Renal cortex interstitium (tissue), 11 donors: ENCODE data around the gene CAPNS1. TPM values are rescaled to one million over a fixed set of nuclear protein-coding genes. Genes with fewer than 3 reads are reported as not detected.
"Not testable (repeated sequence)": the region's sequence is repeated elsewhere in the genome, so short reads cannot be mapped to it uniquely, and the experiment has no call there.

Experiments
- DNase-seq, 11 donors: peaks; one replicate each; pipeline ENCODE4 v3.0.0-alpha.2; 2013; ENCODE audit warnings: low read depth in 9 of 11, low spot score in 4 of 11; ENCODE audit errors: extremely low read depth in 1 of 11
- polyA plus RNA-seq, 3 donors: library from polyadenylated mRNA; unstranded; fragments of 120-200 nt; gene quantifications; one replicate each; pipeline ENCODE4 v1.2.1, GENCODE V29; 2013; ENCODE audit not compliant: insufficient read length in 3 of 3

The CAPNS1 gene
- polyA plus RNA-seq, 3 donors = 522 to 608 (median 545) TPM

DNA sequence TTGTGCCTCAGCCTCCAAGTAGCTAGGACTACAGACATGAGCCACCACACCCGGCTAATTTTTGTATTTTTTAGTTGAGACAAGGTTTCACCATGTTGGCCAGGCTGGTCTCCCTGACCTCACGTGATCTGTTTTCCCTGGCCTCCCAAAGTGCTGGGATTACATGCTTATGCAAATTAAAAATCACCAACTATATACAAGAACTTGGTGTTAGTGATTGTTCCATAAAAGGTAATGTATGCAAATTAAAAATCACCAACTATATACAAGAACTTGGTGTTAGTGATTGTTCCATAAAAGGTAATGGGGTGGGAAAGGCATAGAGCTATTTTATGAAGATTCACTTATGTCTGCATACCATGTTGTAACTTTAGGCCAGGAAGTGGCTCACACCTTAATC lies 39.2 kb downstream of the CAPNS1 start:
- DNase-seq = not testable (repeated sequence)

DNA sequence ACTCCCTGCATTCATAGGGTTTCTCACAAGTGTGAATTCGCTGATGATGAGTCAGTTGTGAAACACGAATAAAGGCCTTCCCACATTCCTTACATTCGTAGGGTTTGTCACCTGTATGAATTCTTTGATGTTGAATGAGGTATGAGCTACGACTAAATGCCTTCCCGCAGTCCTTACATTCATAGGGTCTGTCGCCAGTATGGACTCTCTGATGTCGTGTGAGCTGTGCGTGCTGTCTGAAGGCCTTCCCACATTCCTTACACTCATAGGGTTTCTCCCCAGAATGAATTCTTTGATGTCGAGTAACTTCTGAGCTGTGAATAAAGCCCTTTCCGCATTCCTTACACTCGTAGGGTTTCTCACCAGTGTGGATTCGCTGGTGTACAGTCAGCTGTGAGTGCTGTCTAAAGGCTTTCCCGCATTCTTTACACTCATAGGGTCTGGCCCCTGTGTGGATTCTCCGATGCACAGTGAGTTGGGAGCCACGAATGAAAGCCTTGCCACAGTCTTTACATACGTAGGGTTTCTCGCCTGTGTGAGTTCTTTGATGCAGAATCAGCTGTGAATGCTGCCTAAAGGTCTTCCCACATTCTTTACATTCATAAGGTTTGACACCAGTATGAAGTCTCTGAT lies 42.9 kb downstream of the CAPNS1 start:
- no peak for DNase-seq

DNA sequence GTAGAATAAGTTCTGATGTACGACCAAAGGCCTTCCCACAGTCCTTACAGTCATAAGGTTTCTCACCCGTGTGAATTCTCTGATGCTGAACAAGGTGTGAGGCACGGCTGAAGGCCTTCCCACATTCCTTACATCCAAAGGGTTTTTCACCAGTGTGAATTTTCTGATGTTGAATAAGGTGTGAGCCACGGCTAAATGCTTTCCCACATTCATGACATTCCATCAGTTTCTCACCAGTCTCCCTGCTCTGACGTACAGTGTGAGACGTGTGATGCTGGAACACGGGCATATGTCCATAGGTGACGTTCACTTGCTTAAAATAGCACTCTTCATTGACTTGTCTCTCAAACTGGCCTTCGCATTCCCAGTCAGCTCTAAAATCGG lies 43.4 kb downstream of the CAPNS1 start:
- no peak for DNase-seq

DNA sequence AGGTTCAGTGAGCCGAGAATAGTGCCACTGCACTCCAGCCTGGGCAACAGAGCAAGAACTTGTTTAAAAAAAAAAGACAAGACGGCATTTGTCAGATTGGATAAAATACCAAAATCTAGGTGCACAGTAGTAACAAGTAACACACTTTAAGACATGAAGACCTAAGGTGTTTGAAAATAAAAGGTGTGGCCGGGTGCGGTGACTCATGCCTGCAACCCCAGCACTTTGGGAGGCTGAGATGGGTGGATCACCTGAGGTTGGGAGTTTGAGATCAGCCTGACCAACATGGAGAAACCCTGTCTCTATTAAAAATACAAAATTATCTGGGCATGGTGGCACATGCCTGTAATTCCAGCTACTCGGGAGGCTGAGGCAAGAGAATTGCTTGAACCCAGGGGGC lies 46.9 kb downstream of the CAPNS1 start:
- DNase-seq = not testable (repeated sequence)

DNA sequence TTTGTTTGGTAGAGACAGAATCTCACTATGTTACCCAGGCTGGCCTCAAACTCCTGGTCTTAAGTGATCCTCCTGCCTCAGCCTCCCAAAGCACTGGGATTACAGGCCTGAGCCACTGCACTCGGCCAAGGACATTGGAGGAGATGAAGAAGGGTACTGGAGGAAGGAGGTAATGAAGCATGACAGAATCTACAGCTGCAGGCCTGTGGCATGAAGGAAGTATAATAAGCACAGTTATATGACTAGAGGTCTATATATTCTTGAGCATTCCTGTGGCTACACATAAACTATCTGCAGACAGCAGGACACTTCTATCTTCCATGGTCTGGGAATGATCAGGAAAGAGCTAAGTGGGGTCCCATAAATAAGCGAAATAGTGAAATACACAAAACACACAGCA lies 56.4 kb downstream of the CAPNS1 start:
- DNase-seq = no peak

DNA sequence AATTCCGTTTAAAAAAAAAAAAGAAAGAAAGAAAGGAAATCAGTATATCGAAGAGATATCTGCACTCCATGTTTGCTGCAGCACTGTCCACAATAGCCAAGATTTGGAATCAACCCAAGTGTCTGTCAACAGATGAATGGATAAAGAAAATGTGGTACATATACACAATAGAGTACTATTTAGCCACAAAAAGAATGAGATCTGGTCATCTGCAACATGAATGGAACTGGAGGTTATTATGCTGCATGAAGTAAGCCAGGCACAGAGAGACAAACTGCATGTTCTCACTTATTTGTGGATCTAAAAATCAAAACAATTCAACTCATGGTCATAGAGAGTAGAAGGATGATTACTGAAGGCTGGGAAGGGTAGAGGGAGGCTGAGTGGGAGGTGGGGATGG lies 58.3 kb downstream of the CAPNS1 start:
- DNase-seq = no peak

Other genes starting within 250 kb of the CAPNS1 start
- 1 to 10 TPM; 2.4 to 5.9 (median 3.6) TPM for gene NFKBID, start 239.5 kb upstream of the CAPNS1 start, polyA plus RNA-seq
- gene HCST, start 237.5 kb upstream of the CAPNS1 start, polyA plus RNA-seq = 1 to 10 TPM; 3.3 to 5.4 (median 5.3) TPM
- gene TYROBP, start 231.8 kb upstream of the CAPNS1 start, polyA plus RNA-seq = 10 to 100 TPM in 2 of 3 donors, 1 to 10 TPM in 1; 9.0 to 14.3 (median 11.9) TPM
- gene LRFN3, start 203.7 kb upstream of the CAPNS1 start, polyA plus RNA-seq = 10 to 100 TPM in 2 of 3 donors, 1 to 10 TPM in 1; 8.2 to 13.9 (median 13.3) TPM
- gene SDHAF1, start 144.9 kb upstream of the CAPNS1 start, polyA plus RNA-seq = 10 to 100 TPM; 10.6 to 15.7 (median 15.3) TPM
- 10 to 100 TPM in 2 of 3 donors, 1 to 10 TPM in 1; 9.8 to 16.4 (median 11.8) TPM for gene SYNE4, start 131.3 kb upstream of the CAPNS1 start, polyA plus RNA-seq
- 10 to 100 TPM; 14.0 to 15.8 (median 15.4) TPM for gene ALKBH6, start 125.9 kb upstream of the CAPNS1 start, polyA plus RNA-seq
- 10 to 100 TPM; 51.9 to 54.0 (median 53.7) TPM for gene CLIP3, start 107.2 kb upstream of the CAPNS1 start, polyA plus RNA-seq
- gene THAP8, start 85.8 kb upstream of the CAPNS1 start, polyA plus RNA-seq = 10 to 100 TPM in 2 of 3 donors, 1 to 10 TPM in 1; 9.0 to 14.8 (median 13.9) TPM
- 1 to 10 TPM; 4.4 to 6.2 (median 5.0) TPM for gene WDR62, start 85.2 kb upstream of the CAPNS1 start, polyA plus RNA-seq
- not detected for gene OVOL3, start 28.9 kb upstream of the CAPNS1 start, polyA plus RNA-seq
- gene POLR2I, start 25.2 kb upstream of the CAPNS1 start, polyA plus RNA-seq = 10 to 100 TPM; 46.2 to 58.4 (median 49.9) TPM
- 100 to 1,000 TPM; 107 to 146 (median 119) TPM for gene TBCB, start 24.6 kb upstream of the CAPNS1 start, polyA plus RNA-seq
- 10 to 100 TPM; 16.5 to 30.8 (median 30.2) TPM for gene COX7A1, start 12.4 kb downstream of the CAPNS1 start, polyA plus RNA-seq
- 1 to 10 TPM; 7.0 to 7.8 (median 7.0) TPM for gene ZNF565, start 74.6 kb downstream of the CAPNS1 start, polyA plus RNA-seq
- 100 to 1,000 TPM; 123 to 168 (median 139) TPM for gene ZNF146, start 75.0 kb downstream of the CAPNS1 start, polyA plus RNA-seq
- gene ZFP14, start 239.1 kb downstream of the CAPNS1 start, polyA plus RNA-seq = 10 to 100 TPM; 11.4 to 14.1 (median 13.3) TPM